ENCODE data around the gene MATR3.

- no peak for TF ChIP-seq CTCF (IDR thresholded peaks at IDR 0.05)
- no peak for TF ChIP-seq EP300 (IDR thresholded peaks at IDR 0.05)
Observed at GRCh38 chr5:139298242-139298641, 4.7 kb downstream of the MATR3 start.
